Activated CD4-positive, alpha-beta T cell treated with anti-CD3 and anti-CD28 coated beads, Interleukin-2, Interleukin-4, amounts not matched to agents 100 ng/mL and 50 ng/mL, durations not matched to agents 16 hours and 8 hours (primary cell): ENCODE measurements around the gene CD151.

Experiments used
- DNase-seq: peaks from one replicate; pipeline ENCODE4 v3.0.0-alpha.2; 2020; ENCODE audit warnings: low spot score

CD151 gene

DNA sequence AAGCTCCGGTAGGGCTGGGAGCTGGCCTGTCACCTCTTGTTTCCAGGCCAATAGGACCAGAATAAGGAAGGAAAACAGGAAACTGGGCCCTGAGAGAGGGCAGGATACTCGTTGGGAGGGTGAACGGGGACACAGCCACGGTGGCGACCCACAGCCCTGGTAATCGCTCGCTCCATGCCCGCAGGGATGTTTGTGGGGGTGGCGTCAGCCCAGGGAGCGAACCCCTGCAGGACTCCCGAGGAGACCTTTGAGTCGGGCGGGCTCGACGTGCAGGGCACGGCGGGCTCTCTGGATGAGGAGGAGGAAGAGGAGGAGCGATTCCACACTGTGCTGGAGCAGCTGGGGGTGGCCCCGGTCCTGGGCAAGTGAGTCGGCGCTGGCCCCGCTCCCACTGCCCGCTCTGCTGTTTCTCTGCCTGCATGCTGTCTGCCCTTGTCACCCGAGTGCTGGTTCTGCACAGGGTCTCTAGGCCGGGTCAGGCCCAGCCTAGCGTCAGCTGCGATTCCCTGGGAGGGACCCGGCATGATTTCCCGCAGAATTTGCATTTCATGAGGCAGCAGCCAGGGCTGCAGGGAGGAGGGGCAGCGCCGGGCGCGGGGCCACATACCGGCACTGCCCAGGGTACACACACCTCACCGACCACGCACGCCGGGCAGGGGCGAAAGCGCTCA is 3.4 kb upstream of the CD151 start:
- DNase-seq, result no peak

DNA sequence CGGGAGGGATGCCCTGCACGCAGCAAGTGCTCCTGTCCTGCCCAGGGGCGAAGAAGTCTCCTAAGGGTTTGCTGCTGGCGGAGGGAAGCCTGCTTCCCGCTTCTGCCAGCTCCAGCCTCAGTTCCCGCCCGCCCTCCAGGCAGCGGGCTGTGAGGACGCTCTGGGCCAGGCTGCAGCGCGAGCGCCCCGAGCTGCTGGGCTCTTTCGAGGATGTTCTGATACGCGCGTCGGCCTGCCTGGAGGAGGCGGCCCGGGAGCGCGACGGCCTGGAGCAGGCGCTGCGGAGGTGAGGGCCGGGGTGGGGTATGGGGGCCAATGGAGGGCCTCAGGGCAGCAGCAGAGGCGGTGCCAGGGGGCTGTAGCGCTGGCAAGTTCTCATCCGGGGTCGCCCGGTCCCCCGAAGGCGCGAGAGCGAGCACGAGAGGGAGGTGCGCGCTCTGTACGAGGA is 2.9 kb upstream of the CD151 start:
- DNase-seq, result no peak

DNA sequence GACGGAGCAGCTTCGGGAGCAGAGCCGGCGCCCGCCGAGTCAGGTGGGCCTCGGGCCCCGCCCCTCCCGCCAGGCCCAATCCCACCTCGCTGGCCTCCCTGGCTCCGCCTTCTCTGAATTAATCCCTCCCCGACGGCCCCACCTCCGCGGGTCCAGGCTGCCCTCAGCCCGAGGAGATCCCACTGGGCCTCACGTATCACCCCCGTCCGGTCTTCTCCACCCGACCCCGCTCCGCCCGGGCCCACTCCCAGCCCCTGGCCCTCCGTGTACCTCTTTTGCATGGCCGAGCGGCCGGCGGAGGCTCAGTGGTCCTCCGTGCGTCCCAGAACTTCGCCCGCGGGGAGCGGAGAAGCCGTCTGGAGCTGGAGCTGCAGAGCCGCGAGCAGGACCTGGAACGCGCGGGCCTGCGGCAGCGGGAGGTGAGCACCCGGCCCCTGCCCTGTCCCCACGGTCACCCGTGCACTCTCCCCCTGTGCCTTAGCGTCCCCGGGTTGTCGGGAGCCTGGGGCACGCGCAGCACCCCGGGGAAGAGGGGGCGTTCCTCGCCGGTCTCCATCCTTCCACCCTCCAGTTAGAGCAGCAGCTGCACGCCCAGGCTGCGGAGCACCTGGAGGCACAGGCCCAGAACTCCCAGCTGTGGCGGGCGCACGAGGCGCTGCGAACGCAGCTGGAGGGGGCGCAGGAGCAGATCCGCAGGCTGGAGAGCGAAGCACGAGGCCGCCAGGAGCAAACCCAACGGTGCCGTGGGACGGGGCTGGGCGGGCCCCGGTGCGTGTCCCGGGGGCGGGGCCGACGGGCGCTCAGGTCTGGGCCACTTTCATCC is 2.2 kb upstream of the CD151 start:
- no peak for DNase-seq

DNA sequence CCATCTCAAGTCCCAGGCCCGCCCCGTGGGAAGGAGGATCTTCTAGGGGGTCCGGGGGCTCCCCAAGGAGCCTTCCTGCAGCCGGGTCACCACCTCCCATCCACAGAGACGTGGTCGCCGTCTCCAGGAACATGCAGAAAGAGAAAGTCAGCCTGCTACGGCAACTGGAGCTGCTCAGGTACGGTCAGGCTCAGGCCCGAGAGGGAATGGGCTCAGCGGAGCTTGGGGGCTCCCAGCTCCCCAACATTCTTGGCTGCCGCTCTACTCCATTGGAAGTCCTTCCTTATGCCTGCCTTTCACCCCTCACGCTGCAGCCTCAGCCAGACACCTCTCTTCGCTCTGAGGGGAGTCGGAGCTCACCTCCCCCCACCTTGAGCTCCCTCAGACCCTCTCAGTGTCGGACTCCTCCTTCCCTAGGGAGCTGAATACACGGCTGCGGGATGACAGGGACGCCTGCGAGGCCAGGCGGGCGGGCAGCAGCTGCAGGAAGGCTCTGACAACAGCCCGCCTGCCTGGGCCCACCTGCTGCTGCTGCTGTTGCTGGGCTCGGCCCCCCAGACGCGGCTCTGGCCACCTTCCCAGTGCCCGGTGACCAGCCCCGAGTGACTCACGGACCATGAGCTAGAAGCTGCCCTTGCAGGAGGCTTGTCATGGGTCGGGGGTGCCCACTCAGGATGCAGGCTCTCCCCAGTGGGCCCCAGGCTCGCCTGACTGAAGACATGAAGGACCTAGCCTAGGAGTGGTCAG is 1.5 kb upstream of the CD151 start:
- no peak for DNase-seq

DNA sequence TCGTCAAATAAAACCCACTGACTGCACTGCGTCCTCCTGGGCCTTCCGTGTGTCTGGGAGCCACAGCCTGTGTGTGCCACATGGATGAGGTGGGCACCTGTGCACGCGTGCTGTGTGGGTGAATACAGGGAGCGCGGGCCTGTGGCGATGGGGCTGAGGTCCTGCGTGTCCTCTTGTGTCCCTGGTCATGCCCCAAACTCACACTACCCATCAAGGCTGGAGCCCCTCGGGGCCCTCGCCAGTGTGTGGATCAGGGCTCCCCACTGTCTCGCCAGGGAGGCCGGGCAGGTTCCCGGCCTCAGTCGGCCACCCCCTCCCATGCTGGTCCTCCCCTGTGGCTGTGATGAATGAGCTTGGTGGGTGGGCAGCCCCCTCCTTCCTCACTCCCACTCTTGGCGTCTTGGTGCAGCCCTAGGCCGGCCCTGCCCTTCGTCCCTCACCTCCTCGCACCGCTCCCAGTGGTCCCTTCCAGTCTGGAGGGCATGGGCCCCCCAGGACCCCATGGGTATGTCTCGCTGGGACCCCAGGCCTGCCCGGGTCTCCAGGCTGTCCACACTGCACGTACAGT is 707 bp upstream of the CD151 start:
- no peak for DNase-seq

DNA sequence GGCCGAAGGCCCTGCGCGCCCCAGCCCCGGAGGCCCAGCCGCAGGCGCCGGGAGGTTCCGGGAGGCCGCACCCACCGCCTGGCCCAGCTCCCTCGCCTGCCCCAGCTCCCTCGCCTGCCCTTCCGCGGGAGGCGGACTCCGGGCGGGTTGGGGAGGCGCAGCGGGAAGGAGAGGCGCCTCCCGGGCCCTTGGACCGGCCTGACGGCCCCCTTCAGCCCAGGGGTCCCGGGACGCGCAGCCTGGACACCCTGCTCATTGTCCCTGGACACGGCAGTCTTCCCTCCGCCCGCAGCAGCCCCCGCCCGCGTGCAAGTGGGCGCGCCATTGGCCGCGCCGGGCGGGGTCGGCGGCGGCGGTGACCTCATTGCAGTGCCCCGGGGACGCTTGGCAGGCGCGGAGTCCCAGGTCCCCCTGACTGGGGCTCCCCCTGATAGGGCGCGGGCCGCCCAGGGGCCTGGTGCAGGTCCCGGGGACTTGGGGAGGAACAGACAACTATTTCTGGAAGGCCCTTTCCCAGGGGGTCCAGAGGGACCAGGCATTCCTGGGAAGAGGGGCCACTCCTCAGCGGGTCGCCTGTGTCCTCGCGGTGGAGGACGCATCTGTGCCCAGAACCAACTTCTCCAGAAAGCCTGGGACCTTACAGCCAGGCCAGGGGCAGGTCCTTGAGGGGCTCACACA is 501 bp downstream of the CD151 start:
- DNase-seq, result no peak

DNA sequence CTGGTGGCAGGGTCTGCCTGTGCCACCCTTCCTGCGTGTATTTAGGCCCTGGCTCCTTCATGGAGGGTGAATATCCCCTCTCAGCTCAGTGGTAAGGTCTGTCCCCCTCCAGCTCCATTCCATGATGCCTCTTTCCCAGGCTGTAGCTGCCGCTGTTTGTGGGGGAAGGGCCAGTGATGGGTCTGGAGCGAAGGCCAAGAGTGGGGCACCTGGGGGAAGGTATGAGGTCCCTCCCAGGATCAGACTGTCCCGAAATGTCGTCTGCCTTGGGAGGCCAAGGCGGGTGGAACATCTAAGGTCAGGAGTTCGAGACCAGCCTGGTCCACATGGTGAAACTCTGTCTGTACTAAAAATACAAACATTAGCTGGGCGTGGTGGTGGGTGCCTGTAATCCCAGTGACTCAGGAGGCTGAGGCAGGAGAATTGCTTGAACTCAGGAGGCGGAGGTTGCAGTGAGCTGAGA is 1.1 kb downstream of the CD151 start:
- DNase-seq, result no peak

DNA sequence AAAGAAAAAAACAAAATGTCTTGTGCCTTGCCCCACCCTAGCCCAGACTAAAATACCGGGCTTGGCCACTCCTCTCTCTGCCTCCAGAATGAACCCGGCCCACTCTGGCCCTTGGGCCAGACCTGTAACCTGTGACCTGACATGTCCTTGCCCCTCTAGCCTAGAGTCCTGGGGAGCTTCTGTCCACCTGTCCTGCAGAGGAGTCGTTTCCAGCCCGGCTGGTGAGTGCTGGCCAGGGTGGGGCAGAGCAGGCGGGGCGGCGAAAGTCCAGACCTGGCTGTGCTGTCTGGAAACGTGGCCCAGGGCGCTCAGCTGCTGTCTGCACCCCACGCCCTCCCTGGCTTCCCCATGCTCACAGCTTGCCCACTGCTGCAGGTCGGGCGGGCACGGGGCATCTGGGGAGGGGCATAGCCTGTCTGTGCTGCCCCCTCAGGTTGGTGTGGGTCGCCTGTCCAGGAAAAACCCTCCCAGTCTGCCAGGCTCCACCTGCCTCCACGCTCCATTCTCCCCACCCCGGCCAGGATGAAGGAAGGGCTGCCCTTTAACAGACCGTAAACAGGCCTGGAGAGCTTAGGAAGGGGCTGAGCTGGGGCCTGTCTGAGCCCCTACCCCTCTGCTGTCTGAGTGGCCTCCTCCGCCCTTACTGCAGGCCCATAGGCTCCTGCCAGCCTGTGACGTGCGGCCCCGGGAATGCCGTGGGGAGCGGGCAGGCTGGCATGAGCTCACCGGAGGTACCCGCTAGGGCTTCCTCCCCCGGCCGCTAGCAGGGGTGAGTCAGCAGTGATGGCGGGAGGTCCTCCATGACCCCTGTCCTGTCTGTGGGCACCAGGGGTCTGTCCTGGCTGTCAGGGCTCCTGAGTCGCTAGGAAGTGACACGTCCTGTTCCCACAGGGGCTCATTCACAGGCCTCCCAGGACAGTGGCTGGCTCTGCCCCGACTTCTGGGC is 1.9 kb downstream of the CD151 start:
- DNase-seq, result no peak

DNA sequence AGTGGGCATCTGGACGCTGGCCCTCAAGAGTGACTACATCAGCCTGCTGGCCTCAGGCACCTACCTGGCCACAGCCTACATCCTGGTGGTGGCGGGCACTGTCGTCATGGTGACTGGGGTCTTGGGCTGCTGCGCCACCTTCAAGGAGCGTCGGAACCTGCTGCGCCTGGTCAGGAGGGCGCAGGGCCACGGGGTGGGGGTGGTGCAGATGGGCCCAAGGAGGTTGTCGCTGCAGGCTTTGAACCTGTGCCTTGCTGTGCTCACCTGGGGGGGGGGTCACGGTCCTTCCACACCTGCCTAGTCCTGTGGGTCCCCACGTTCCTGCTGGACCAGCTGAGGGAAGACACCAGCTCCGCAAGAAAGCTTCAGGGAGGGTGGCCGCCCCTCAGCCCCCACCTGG is 3.5 kb downstream of the CD151 start:
- no peak for DNase-seq

DNA sequence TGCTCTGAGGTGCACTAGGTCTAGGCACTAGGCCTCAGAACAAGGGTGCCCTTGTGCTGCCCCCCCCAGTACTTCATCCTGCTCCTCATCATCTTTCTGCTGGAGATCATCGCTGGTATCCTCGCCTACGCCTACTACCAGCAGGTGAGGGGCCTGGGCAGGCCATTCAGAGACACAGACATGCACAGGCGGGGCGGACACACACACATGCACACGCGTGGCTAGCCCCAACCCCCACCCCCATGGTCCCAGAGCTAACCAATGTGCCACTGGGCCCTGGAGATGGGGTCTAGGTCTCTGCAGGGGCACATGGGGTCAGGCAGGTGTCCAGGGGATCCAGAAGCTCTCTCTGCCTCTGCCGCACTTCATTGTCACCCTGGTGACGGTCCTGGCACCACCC is 3.9 kb downstream of the CD151 start:
- no peak for DNase-seq

DNA sequence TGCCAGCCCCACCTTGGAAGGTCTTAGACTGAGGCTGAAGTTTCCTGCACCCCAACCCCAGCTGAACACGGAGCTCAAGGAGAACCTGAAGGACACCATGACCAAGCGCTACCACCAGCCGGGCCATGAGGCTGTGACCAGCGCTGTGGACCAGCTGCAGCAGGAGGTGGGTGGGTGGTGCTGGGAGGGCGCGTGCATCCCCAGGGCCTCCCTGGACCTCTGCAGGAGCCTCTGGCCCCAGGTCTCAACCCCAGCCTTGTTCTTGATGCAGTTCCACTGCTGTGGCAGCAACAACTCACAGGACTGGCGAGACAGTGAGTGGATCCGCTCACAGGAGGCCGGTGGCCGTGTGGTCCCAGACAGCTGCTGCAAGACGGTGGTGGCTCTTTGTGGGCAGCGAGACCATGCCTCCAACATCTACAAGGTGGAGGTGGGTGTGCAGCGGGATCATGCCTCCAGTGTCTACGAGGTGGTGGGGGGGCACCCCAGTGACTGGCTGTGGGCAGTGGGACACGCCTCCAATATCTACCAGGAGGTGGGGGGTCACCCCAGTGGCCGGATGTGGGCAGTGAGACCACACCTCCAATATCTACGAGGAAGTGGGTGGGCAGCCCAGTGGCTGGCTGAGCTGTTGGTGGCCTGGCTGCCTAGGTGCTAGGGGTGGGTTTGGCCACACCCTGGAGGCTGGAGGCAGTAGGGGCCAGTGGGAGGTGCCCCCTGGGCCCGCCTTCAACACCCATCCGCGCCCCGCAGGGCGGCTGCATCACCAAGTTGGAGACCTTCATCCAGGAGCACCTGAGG is 4.6 kb downstream of the CD151 start:
- no peak for DNase-seq

DNA sequence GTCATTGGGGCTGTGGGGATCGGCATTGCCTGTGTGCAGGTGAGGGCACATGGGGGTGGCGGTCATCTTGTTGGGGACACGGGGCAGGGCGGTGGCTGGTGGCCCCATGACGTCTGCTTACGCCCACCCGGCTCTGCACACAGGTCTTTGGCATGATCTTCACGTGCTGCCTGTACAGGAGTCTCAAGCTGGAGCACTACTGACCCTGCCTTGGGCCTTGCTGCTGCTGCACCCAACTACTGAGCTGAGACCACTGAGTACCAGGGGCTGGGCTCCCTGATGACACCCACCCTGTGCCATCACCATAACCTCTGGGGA is 5.2 kb downstream of the CD151 start:
- DNase-seq, result no peak

DNA sequence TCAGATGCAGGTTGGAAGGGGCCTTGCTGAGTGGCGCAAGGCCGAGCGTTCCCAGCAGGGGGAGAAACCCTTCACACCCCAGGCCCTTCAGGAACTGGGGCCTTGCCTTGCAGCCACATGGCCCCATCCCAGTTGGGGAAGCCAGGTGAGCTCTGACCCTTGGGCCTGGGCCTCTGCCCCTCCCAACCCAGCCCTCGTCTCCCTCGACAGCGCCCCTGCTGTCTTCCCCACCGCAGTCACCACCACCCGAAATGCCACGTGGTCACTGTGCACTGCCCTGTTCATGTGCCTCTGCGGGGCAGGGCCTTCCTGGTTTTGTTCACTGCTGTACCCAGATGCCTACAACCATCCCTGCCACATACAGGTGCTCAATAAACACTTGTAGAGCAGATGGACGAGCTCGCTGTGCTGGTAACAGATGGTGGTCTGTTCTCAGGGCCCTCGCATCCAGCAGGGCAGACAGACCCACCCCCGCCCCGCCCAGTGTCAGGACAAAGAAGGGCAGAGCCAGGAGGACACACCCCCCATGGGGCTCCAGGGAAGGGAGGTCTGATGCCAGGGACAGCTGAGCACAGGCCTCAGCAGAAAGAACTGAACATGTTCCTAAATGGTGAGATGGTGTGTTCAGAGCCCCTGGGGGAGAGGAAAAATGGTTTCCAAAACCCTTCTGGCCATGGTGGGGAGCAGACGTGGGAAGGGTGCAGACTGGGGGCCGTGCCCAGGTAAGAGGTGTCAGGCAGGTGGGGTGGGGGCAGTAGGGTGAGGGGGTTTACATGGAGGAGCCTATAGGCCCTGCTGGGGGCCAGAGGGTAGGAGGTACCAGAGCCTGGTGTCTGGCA is 5.9 kb downstream of the CD151 start:
- DNase-seq, result no peak

DNA sequence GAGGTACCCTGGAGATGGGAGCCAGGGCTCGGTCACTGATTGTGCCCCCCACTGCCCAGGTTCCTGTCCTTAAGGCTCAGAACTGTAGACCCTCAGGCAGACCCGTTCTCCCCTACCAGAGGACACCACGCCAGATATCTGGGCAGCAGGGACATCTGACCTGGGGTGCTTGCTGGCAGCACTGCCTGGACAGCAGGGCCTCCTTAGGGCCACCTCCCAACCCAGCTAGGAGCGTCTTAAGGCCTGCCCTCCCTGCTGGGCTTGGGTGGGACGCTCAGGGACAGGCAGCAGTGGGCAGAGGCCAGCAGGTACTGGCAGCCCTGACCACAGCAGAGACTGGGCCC is 6.5 kb downstream of the CD151 start:
- DNase-seq, result no peak

DNA sequence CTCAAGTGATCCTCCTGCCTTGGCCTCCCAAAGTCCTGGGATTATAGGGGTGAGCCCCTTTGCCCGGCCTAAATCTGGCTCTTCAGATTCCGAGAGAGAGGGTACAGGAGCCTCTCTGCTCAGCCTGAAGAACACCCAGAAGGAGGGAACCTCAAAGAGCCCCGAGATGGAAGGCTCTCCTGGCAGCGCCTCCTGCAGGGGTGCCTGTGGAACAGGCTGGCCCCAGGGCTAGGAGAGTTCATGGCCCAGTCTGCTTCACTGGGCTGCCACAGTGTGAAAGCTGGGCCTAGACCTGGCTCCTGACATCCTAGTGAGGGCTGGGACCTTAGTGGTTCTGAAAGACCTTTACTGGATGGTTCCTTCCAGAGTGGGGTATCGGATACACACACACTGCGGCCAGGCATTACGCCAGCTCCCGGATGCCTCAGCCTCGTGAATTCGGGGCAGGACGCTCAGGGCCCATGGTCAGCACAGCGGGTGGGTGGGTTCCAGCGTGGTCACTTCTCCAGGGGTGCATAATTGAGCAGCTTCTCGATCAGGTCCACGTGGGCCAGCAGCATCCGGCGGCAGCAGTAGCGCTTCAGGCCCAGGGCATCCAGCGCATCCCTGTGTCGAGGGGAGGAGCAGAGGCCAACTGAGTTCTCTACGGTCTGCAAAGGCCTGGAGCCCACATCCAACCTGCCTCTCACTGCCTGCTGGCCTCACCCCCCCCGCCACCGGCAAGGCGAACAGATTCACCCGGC is 7.3 kb downstream of the CD151 start:
- no peak for DNase-seq

DNA sequence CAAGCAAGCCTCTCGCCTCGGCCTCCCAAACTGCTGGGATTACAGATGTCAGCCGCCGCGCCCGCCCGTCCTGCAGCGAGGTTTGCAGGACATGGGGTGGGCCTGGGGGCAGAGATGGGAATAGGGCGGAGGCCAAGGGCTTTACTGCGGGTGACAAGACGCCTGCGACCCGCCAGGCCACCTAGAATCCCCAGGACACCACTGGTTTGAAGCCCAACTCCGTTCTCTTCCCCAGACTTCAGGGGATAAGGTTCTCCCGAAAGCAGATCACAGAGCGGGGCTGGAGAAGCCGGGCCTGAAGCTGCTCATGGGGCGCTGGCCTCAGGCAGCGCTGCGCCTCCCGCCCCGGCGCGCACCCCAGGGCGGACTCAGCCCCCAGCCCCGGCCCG is 9.2 kb downstream of the CD151 start:
- no peak for DNase-seq

DNA sequence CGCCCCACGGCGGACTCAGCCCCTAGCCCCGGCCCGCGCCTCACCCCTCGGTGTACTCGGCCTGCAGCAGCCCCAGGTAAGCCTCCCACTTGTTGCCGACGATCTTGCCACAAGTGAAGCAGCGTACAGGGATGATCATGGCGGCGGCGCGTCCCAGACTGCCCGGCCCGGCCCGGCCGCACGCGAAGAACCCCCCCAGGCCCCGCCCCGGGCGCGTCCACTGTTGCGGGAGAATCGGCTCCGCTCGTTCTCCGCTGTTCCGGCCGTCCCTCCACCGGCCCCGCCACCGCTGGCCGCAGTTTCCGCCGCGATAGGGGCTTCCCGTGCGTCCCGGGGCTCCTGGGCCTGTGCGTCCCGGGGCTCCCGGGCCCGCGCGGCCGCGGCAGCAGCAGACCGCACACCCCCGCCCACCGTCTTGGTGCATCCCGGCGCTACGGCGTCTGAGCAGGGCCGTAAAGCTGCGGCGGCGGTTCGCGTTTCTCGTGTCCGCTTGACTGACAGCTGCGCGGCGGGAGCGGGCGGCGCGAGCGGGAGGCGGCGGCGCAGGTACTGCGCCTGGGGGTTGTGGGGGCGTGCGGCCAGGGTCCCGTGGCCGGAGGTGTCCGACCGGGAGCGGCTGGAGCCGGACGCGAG is 9.7 kb downstream of the CD151 start, which contains the start of the genes POLR2L and TSPAN4:
Gene POLR2L, minus strand, starts transcription at position 160 of the 633 bp plus-strand sequence. Its CDS starts 21 bp downstream, at position 139.
Gene TSPAN4, plus strand, starts transcription at position 483 of the 633 bp plus-strand sequence. CDS start 7,453 bp downstream, outside the sequence.
- DNase-seq, result peak; percentile 86
